Endothelial cell of umbilical vein (primary cell): ENCODE results near the gene BMPR1B.

Experiments
- MYC ChIP-seq: IDR thresholded peaks from one replicate; pipeline ENCODE4 v1.6.1; 2011; ENCODE audit warnings: mild to moderate bottlenecking, low read depth, low read length
- POLR2A ChIP-seq: IDR thresholded peaks from 2 replicates; pipeline ENCODE4 v1.6.1; 2012; ENCODE audit warnings: low read depth, mild to moderate bottlenecking, control low read depth, low read length
- TF ChIP-seq, protein P1 (sequence below), 2 donors: IDR thresholded peaks; 1 replicate in 1 of 2; 2 replicates in 1 of 2; pipeline ENCODE4 v1.5.1; 2011; ENCODE audit warnings: low read length in 2 of 2, mild to moderate bottlenecking in 2 of 2, moderate library complexity in 2 of 2, control low read depth in 1 of 2, inconsistent platforms in 1 of 2, low read depth in 1 of 2; ENCODE audit not compliant: insufficient read depth in 1 of 2; ENCODE audit errors: extremely low read depth in 1 of 2
- TF ChIP-seq, protein P2 (sequence below): IDR thresholded peaks from 2 replicates; pipeline ENCODE4 v1.6.1; 2011; ENCODE audit not compliant: insufficient read depth, insufficient read length

DNA sequence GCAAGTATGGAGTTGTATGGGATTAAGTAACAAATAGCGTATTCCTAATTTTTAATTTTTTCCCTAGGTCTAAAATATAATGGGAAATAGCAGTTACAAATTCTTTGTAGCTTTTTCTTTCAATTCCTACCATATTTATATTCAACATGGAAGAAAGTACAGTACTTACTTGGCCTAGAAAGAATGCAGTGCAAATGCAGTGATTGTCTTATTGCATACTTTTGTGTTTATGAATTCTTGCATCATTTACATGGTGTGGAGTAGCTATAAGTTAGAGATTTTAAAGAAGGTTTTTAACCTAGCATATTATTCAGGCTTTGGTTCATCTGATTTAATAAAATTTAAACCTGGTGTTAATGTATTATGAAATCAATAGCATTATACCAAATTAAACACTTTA is 263.3 kb downstream of the BMPR1B start:
- TF ChIP-seq MYC (no peak), POLR2A (no peak)
- TF ChIP-seq, protein P1, sequence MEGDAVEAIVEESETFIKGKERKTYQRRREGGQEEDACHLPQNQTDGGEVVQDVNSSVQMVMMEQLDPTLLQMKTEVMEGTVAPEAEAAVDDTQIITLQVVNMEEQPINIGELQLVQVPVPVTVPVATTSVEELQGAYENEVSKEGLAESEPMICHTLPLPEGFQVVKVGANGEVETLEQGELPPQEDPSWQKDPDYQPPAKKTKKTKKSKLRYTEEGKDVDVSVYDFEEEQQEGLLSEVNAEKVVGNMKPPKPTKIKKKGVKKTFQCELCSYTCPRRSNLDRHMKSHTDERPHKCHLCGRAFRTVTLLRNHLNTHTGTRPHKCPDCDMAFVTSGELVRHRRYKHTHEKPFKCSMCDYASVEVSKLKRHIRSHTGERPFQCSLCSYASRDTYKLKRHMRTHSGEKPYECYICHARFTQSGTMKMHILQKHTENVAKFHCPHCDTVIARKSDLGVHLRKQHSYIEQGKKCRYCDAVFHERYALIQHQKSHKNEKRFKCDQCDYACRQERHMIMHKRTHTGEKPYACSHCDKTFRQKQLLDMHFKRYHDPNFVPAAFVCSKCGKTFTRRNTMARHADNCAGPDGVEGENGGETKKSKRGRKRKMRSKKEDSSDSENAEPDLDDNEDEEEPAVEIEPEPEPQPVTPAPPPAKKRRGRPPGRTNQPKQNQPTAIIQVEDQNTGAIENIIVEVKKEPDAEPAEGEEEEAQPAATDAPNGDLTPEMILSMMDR (IDR thresholded peaks at IDR 0.05; ENCODE audit: extremely low read depth in 1 of 2, insufficient read depth in 1 of 2, low read depth in 1 of 2, low read length in 2 of 2), result no peak
- TF ChIP-seq, protein P2, sequence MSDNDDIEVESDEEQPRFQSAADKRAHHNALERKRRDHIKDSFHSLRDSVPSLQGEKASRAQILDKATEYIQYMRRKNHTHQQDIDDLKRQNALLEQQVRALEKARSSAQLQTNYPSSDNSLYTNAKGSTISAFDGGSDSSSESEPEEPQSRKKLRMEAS, result no peak
